Prostate gland (tissue), 2 donors: ENCODE data around the gene KCNV2. TPM values are rescaled to one million over a fixed set of nuclear protein-coding genes. Genes with fewer than 3 reads are reported as not detected.

Source experiments
- DNase-seq: peaks from one replicate; pipeline ENCODE4 v3.0.0-alpha.2; 2019; ENCODE audit warnings: low spot score
- H3K27ac ChIP-seq, 2 donors: fragments of 200-600 bp; sonication (generic); 2 replicates each; pipeline ENCODE4 v1.5.1; 2017 to 2019
- H3K27me3 ChIP-seq: fragments of 200-600 bp; sonication (generic); replicated peaks from 2 replicates; pipeline ENCODE4 v1.5.1; 2019; ENCODE audit not compliant: insufficient read depth
- H3K36me3 ChIP-seq, 2 donors: fragments of 200-600 bp; sonication (generic); 1 replicate in 1 of 2; 2 replicates in 1 of 2; pipeline versions ENCODE4 v1.5.1 to v1.8.1; 2017 to 2019
- H3K4me1 ChIP-seq: fragments of 200-600 bp; sonication (generic); replicated peaks from 2 replicates; pipeline ENCODE4 v1.5.1; 2019
- H3K4me3 ChIP-seq, 2 donors: fragments of 200-600 bp; sonication (generic); 2 replicates each; pipeline ENCODE4 v1.5.1; 2017 to 2019
- H3K9me3 ChIP-seq: fragments of 200-600 bp; sonication (generic); 2 replicates; pipeline ENCODE4 v1.5.1; 2017
- CTCF ChIP-seq, 4 experiments: fragments of 200-600 bp in 2 of 4; fragments of 450-650 bp in 2 of 4; sonication (generic) in 2 of 4; IDR thresholded peaks; 1 replicate in 3 of 4; 2 replicates in 1 of 4; pipeline ENCODE4 v1.5.1; 2016 to 2019; ENCODE audit warnings: antibody characterized with exemption in 4 of 4, mild to moderate bottlenecking in 2 of 4, moderate library complexity in 2 of 4
- POLR2A ChIP-seq: fragments of 450-650 bp; IDR thresholded peaks from one replicate; pipeline ENCODE4 v1.6.1; 2016; ENCODE audit warnings: antibody characterized with exemption, mild to moderate bottlenecking
- POLR2AphosphoS5 ChIP-seq: sonication (generic); formaldehyde crosslinking; IDR thresholded peaks from one replicate; pipeline ENCODE4 v1.6.1; 2017; ENCODE audit warnings: antibody characterized with exemption
- WGBS: methylation state at CpG from one replicate; pipeline ENCODE4 v1.1.5; 2018; 5-methylcytosine and 5-hydroxymethylcytosine counted together
- intact Hi-C: fragments of 100-400 bp; cut with DNase I; formaldehyde crosslinking; loops from one replicate; pipeline ENCODE4 v1.14.2; 2022
- total RNA-seq, 2 donors: library from RNA; depleted of rRNA; stranded (reverse); fragments of >200 nt; gene quantifications; one replicate each; pipeline ENCODE4 v1.1.0, GENCODE V29; 2016

The KCNV2 gene
- total RNA-seq, 2 donors from 2014 or later = 1.4 TPM; not detected in 1

GRCh38 chr9:2727966-2728613 lies 10.8 kb downstream of the KCNV2 start:
- no peaks in the 10 kb centered on the region for H3K36me3 ChIP-seq
- intact Hi-C loops = loop anchor here (5.0 to 10.0 kb wide), 4 partner anchors 106 to 596 kb away; partner anchors contain the start of gene VLDLR
- H3K9me3 ChIP-seq = no peaks in the 10 kb centered on the region
- WGBS = 22% methylated on average over 5 of the region's 5 CpGs
- no peaks in the 10 kb centered on the region for H3K27me3 ChIP-seq
- peak; percentile 39 for DNase-seq
- no peak overlapping the region for H3K27ac ChIP-seq
- TF ChIP-seq POLR2AphosphoS5 = peak; percentile 29
- TF ChIP-seq POLR2A = no peak
- peak; percentile 25 to 82 (median 64) for TF ChIP-seq CTCF (IDR thresholded peaks at IDR 0.05)
- no peak overlapping the region for H3K4me3 ChIP-seq
- no peaks in the 10 kb centered on the region for H3K4me1 ChIP-seq

GRCh38 chr9:2729003-2729402 lies 11.7 kb downstream of the KCNV2 start:
- DNase-seq = no peak
- 91% methylated on average over 5 of the region's 5 CpGs for WGBS
- no peaks in the 10 kb centered on the region for H3K27me3 ChIP-seq
- no peak overlapping the region for H3K4me3 ChIP-seq
- H3K27ac ChIP-seq = no peak overlapping the region
- H3K36me3 ChIP-seq = no peaks in the 10 kb centered on the region
- no peaks in the 10 kb centered on the region for H3K9me3 ChIP-seq
- no peaks in the 10 kb centered on the region for H3K4me1 ChIP-seq
- TF ChIP-seq POLR2A = no peak
- TF ChIP-seq POLR2AphosphoS5 = no peak
- no peak for TF ChIP-seq CTCF (IDR thresholded peaks at IDR 0.05)
- intact Hi-C loops = loop anchor here (5.0 to 10.0 kb wide), 4 partner anchors 107 to 597 kb away; partner anchors contain the start of gene VLDLR

- no peaks in the 10 kb centered on the region for H3K9me3 ChIP-seq
- H3K27ac ChIP-seq = no peak overlapping the region
- 62% methylated on average over 3 of the region's 3 CpGs for WGBS
- H3K36me3 ChIP-seq = no peaks in the 10 kb centered on the region
- no peak for TF ChIP-seq POLR2AphosphoS5
- intact Hi-C loops = loop anchor here (5.0 to 10.0 kb wide), 5 partner anchors 105 to 597 kb away; partner anchors contain the start of gene VLDLR
- no peak for DNase-seq
- no peaks in the 10 kb centered on the region for H3K27me3 ChIP-seq
- no peak overlapping the region for H3K4me3 ChIP-seq
- H3K4me1 ChIP-seq = no peaks in the 10 kb centered on the region
Observed at GRCh38 chr9:2729721-2730120, 12.4 kb downstream of the KCNV2 start.

GRCh38 chr9:2730971-2731370 lies 13.7 kb downstream of the KCNV2 start:
- 94% methylated on average over 1 of the region's 1 CpG for WGBS
- Histone ChIP-seq H3K9me3 (no peaks in the 10 kb centered on the region), H3K4me1 (no peaks in the 10 kb centered on the region), H3K27me3 (no peaks in the 10 kb centered on the region), H3K27ac (no peak overlapping the region), H3K4me3 (no peak overlapping the region), H3K36me3 (no peaks in the 10 kb centered on the region)
- TF ChIP-seq POLR2AphosphoS5 (no peak), POLR2A (no peak), CTCF (IDR thresholded peaks at IDR 0.05) (no peak)
- intact Hi-C loops = loop anchor here (10.0 kb wide), 1 partner anchor 104 kb away; no protein-coding TSS in a partner anchor
- DNase-seq = no peak

- WGBS = 60% methylated on average over 4 of the region's 4 CpGs
- no peak overlapping the region for H3K4me3 ChIP-seq
- no peaks in the 10 kb centered on the region for H3K4me1 ChIP-seq
- intact Hi-C loops = loop anchor here (10.0 kb wide), 1 partner anchor 102 kb away; no protein-coding TSS in a partner anchor
- TF ChIP-seq CTCF (IDR thresholded peaks at IDR 0.05) (no peak), POLR2AphosphoS5 (no peak), POLR2A (no peak)
- no peaks in the 10 kb centered on the region for H3K9me3 ChIP-seq
- DNase-seq = no peak
- H3K36me3 ChIP-seq = no peaks in the 10 kb centered on the region
- H3K27me3 ChIP-seq = no peaks in the 10 kb centered on the region
- no peak overlapping the region for H3K27ac ChIP-seq
Observed at GRCh38 chr9:2732492-2732891, 15.2 kb downstream of the KCNV2 start.
